ENCODE data around the gene ARMC10. TPM values are rescaled to one million over a fixed set of nuclear protein-coding genes. Genes with fewer than 3 reads are reported as not detected.

The ARMC10 gene
- total RNA-seq, 6 experiments from 2014 or later: 18.4 to 33.4 (median 22.8) TPM

DNA sequence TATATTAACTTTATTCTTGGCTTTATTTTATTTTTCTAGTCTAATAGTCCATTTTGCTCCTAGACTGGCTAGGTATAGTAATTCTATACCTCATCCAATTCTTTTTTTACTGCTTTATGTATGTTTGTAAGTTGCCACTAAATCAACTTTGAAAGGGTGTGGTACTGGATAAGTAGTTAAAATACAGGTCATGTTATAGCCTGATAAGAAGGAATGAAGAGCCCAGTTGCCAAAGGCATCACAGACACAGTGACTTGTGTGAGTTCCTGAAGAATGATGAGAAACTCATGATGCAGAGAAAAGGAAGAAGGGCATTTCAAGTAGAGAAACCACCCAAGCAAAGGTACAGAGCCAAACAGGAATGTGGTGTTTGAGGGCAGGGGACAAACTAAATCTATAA lies 46.7 kb downstream of the ARMC10 start:
- Histone ChIP-seq H3K9me3 (no peaks in the 10 kb centered on the region), H3K36me3 (peaks cover 0 to 32% (median 6%) of the 10 kb centered on the region in 4 donors), H3K4me3 (no peak overlapping the region), H3K27ac (no peak overlapping the region), H3K4me1 (peaks cover 0 to 16% (median 0%) of the 10 kb centered on the region in 4 donors), H3K27me3 (no peaks in the 10 kb centered on the region)
- DNase-seq (no peak), ATAC-seq (no peak)
- TF ChIP-seq CTCF (IDR thresholded peaks at IDR 0.05) (no peak), POLR2A (IDR thresholded peaks at IDR 0.05) (no peak)
- intact Hi-C loops (cut with DNase I): no loop called here

GRCh38 chr7:103123529-103123928 lies 48.6 kb downstream of the ARMC10 start:
- intact Hi-C loops (cut with DNase I): no loop called here
- TF ChIP-seq POLR2A (IDR thresholded peaks at IDR 0.05) (no peak), CTCF (IDR thresholded peaks at IDR 0.05) (no peak)

DNA sequence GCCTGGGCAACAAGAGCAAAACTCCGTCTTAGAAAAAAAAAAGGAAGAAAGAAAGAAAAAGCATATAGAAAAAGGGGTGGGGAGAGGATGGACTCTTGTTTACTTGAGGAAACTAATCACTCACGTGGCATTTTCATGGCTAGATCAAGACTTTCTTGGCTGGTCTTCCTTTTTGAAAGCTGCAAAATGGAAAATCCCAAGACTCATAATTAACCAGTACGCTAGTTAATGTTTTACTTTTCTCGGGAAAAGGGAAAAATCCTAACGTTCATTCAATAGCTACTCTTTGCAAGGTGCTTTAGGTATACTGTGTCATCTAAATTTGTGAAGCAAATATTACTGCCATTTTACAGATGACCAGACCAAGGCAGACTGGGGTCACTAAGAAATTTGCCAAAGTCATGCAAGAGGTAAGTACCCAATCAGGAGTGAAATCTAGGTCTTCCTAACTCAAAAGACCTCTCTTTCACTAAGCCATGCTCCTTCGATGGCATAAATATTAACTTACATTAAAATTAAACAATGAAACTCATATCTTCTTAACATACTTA lies 49.6 kb downstream of the ARMC10 start:
- DNase-seq (no peak), ATAC-seq (peak in 3 of 4 donors; percentile 48 to 83 (median 61))
- intact Hi-C loops (cut with DNase I): no loop called here
- no peak for TF ChIP-seq POLR2A (IDR thresholded peaks at IDR 0.05)
- no peak for TF ChIP-seq CTCF (IDR thresholded peaks at IDR 0.05)
- peaks cover 0 to 47% (median 11%) of the 10 kb centered on the region in 4 donors for H3K36me3 ChIP-seq
- H3K9me3 ChIP-seq: no peaks in the 10 kb centered on the region
- H3K27me3 ChIP-seq: no peaks in the 10 kb centered on the region
- H3K4me1 ChIP-seq: peaks cover 0 to 20% (median 0%) of the 10 kb centered on the region in 4 donors
- no peak overlapping the region for H3K4me3 ChIP-seq
- no peak overlapping the region for H3K27ac ChIP-seq
- WGBS (ENCODE audit: insufficient coverage, low coverage, low lambda C conversion rate, missing lambda C conversion rate): 52% methylated on average over 6 of the region's 6 CpGs

More at GRCh38 chr7:103123529-103123928, 48.6 kb downstream of the ARMC10 start:
- WGBS (ENCODE audit: insufficient coverage, low coverage, low lambda C conversion rate, missing lambda C conversion rate): 54% methylated on average over 3 of the region's 3 CpGs
- Histone ChIP-seq H3K27ac (no peak overlapping the region), H3K27me3 (no peaks in the 10 kb centered on the region), H3K9me3 (no peaks in the 10 kb centered on the region), H3K36me3 (peaks cover 0 to 49% (median 11%) of the 10 kb centered on the region in 4 donors), H3K4me1 (peaks cover 0 to 16% (median 0%) of the 10 kb centered on the region in 4 donors), H3K4me3 (no peak overlapping the region)
- DNase-seq (no peak), ATAC-seq (no peak)

DNA sequence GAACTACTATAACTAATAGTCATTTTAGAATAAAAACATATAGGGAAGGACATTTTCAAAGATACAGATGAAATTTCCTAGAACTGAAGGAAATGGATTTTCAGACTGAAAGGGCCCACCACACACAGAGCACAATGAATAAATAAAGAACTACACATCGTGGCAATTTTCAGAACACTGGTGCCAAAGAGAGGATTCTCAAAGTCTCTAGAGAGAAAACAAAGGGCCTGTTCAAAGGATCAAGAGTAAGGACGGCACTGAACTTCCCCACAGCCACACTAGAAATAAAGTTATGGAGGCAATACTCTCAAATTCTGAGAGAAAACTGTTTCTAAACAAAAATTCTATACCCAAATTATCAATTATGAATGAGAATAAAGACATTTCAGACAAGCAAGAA lies 52.1 kb downstream of the ARMC10 start:
- no peak for TF ChIP-seq POLR2A (IDR thresholded peaks at IDR 0.05)
- TF ChIP-seq CTCF (IDR thresholded peaks at IDR 0.05): no peak
- no peak overlapping the region for H3K27ac ChIP-seq
- H3K9me3 ChIP-seq: no peaks in the 10 kb centered on the region
- no peak for DNase-seq
- intact Hi-C loops (cut with DNase I): no loop called here
- 88% methylated on average over 2 of the region's 2 CpGs for WGBS (ENCODE audit: insufficient coverage, low coverage, low lambda C conversion rate, missing lambda C conversion rate)
- no peak for ATAC-seq
- peaks cover 0 to 29% (median 0%) of the 10 kb centered on the region in 4 donors for H3K4me1 ChIP-seq
- peaks cover 0 to 30% (median 5%) of the 10 kb centered on the region in 4 donors for H3K36me3 ChIP-seq
- no peak overlapping the region for H3K4me3 ChIP-seq
- H3K27me3 ChIP-seq: no peaks in the 10 kb centered on the region

Data from right lobe of liver (tissue), 6 donors.